ENCODE data around the gene MAGI1. TPM values are rescaled to one million over a fixed set of nuclear protein-coding genes. Genes with fewer than 3 reads are reported as not detected.

MAGI1 gene
- total RNA-seq, 4 donors from 2014 or later: 17.2 to 40.8 (median 28.1) TPM

GRCh38 chr3:65583188-65583587, 455.5 kb downstream of the MAGI1 start:
- H3K36me3 ChIP-seq: no peaks in the 10 kb centered on the region
- 90 to 100% methylated on average over 1 of the region's 1 CpG for WGBS, 2 donors (ENCODE audit: low coverage in 1 of 2)

GRCh38 chr3:65582012-65582717, 456.6 kb downstream of the MAGI1 start:
- TF ChIP-seq EP300 (IDR thresholded peaks at IDR 0.05) (no peak), POLR2AphosphoS5 (IDR thresholded peaks at IDR 0.05) (no peak), CTCF (IDR thresholded peaks at IDR 0.05) (no peak), POLR2A (IDR thresholded peaks at IDR 0.05) (no peak)
- Histone ChIP-seq H3K4me1 (peaks cover 0 to 20% (median 0%) of the 10 kb centered on the region in 3 donors), H3K27ac (no peak overlapping the region), H3K36me3 (no peaks in the 10 kb centered on the region), H3K9me3 (no peaks in the 10 kb centered on the region), H3K27me3 (no peaks in the 10 kb centered on the region), H3K4me3 (no peak overlapping the region)
- 93 to 96% methylated on average over 3 to 7 of the region's 7 CpGs for WGBS, 2 donors (ENCODE audit: low coverage in 1 of 2)
- ATAC-seq: no peak

More at GRCh38 chr3:65583188-65583587, 455.5 kb downstream of the MAGI1 start:
- Histone ChIP-seq H3K4me3 (no peak overlapping the region), H3K27ac (no peak overlapping the region), H3K9me3 (no peaks in the 10 kb centered on the region), H3K4me1 (peaks cover 0 to 10% (median 0%) of the 10 kb centered on the region in 3 donors), H3K27me3 (no peaks in the 10 kb centered on the region)
- no peak for ATAC-seq
- TF ChIP-seq CTCF (IDR thresholded peaks at IDR 0.05) (no peak), EP300 (IDR thresholded peaks at IDR 0.05) (no peak), POLR2AphosphoS5 (IDR thresholded peaks at IDR 0.05) (no peak), POLR2A (IDR thresholded peaks at IDR 0.05) (no peak)

- no peak for ATAC-seq
- Histone ChIP-seq H3K36me3 (no peaks in the 10 kb centered on the region), H3K9me3 (no peaks in the 10 kb centered on the region), H3K27ac (no peak overlapping the region), H3K27me3 (no peaks in the 10 kb centered on the region), H3K4me3 (no peak overlapping the region), H3K4me1 (peaks cover 0 to 29% (median 0%) of the 10 kb centered on the region in 3 donors)
- no peak for TF ChIP-seq CTCF (IDR thresholded peaks at IDR 0.05)
- no peak for TF ChIP-seq POLR2AphosphoS5 (IDR thresholded peaks at IDR 0.05)
- no peak for TF ChIP-seq POLR2A (IDR thresholded peaks at IDR 0.05)
- no peak for TF ChIP-seq EP300 (IDR thresholded peaks at IDR 0.05)
- WGBS, 2 donors (ENCODE audit: low coverage in 1 of 2): 98 to 100% methylated on average over 2 of the region's 2 CpGs
Observed at GRCh38 chr3:65581313-65581712, 457.4 kb downstream of the MAGI1 start.

GRCh38 chr3:65578861-65579260, 459.9 kb downstream of the MAGI1 start:
- Histone ChIP-seq H3K4me3 (no peak overlapping the region), H3K9me3 (no peaks in the 10 kb centered on the region), H3K36me3 (no peaks in the 10 kb centered on the region), H3K4me1 (peaks cover 0 to 27% (median 0%) of the 10 kb centered on the region in 3 donors), H3K27me3 (no peaks in the 10 kb centered on the region), H3K27ac (no peak overlapping the region)
- WGBS, 2 donors (ENCODE audit: low coverage in 1 of 2): 94% methylated on average over 5 of the region's 5 CpGs; no CpG with 5 or more reads in 1 of the 2 donors
- no peak for TF ChIP-seq POLR2A (IDR thresholded peaks at IDR 0.05)
- TF ChIP-seq EP300 (IDR thresholded peaks at IDR 0.05): no peak
- no peak for TF ChIP-seq CTCF (IDR thresholded peaks at IDR 0.05)
- TF ChIP-seq POLR2AphosphoS5 (IDR thresholded peaks at IDR 0.05): no peak
- no peak for ATAC-seq
